Activated T-cell treated with anti-CD3 and anti-CD28 coated beads, Interleukin-2, amount 50 U/mL, for 24 hours (primary cell): ENCODE measurements around the gene LHFPL5.

Source experiments
- DNase-seq: peaks from one replicate; pipeline ENCODE4 v3.0.0-alpha.2; 2020
- H3K27ac Mint-ChIP-seq: 2 replicates; pipeline ENCODE4 v1.8.0; 2020; ENCODE audit warnings: mild to moderate bottlenecking, mixed read lengths
- H3K27me3 Mint-ChIP-seq: 2 replicates; pipeline ENCODE4 v1.8.0; 2020; ENCODE audit warnings: mixed read lengths
- H3K36me3 Mint-ChIP-seq: 2 replicates; pipeline ENCODE4 v1.8.0; 2020; ENCODE audit warnings: low read depth, mixed read lengths
- H3K4me1 Mint-ChIP-seq: 2 replicates; pipeline ENCODE4 v1.8.0; 2020; ENCODE audit warnings: low read depth, mixed read lengths
- H3K4me3 Mint-ChIP-seq: 2 replicates; pipeline ENCODE4 v1.8.0; 2020; ENCODE audit warnings: mild to moderate bottlenecking, moderate library complexity, mixed read lengths
- H3K9me3 Mint-ChIP-seq: 2 replicates; pipeline ENCODE4 v1.8.0; 2020; ENCODE audit warnings: mixed read lengths

LHFPL5 gene

DNA sequence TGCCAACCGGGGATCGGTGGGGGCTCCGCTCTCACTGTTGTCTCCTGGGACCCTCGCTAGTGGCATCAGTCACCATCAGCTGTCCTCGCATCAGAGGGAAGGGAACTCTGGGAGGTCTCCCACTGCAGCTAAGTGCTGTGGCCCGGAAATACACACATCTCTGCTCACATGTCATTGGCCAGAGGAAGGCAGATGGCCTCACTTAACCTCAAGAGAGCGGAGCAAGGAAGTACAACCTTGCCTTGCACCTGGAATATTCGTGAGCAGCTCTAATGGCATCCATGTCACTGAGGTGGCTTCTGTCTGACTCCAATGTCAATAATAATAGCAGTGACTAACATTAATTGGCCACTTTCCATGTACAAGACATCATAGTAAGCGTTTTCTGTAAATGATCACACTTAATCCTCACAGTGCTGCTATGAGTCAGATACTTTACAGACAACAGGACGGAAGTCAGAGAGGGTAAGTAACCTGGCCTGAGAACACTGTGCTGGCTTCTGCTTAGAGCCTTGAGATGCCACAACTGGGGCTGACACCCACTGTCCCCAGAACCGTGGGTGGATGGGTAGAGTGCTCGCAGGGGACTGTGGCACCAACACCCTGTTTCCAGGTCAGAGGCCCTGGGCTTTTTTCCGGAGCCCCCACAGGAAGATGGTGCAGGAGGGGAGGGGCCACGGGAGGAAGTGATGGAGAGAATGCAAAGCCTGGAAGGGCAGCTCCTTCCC lies 6.0 kb downstream of the LHFPL5 start:
- peaks cover 24% of the 10 kb centered on the region for H3K27me3 Mint-ChIP-seq
- no peak for DNase-seq
- no peak overlapping the region for H3K27ac Mint-ChIP-seq
- H3K9me3 Mint-ChIP-seq, result no peaks in the 10 kb centered on the region
- no peak overlapping the region for H3K4me3 Mint-ChIP-seq
- no peaks in the 10 kb centered on the region for H3K36me3 Mint-ChIP-seq
- peaks cover 2% of the 10 kb centered on the region for H3K4me1 Mint-ChIP-seq

DNA sequence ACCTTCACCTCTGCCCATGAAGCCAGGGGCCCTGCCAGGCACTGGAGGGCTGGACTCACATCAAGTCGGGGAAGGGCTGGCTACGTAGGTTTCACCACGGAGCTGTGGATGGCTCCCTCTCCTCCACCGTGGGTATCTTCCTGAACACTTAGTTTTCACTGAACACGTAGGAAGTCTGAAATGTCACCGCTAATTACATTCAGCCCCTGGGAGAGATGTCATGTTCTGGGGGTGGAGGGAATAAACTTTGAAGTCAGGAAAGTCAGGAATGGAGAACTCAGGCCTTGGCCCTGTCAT lies 6.5 kb downstream of the LHFPL5 start:
- H3K9me3 Mint-ChIP-seq, result peaks cover 2% of the 10 kb centered on the region
- H3K27me3 Mint-ChIP-seq, result peaks cover 19% of the 10 kb centered on the region
- H3K36me3 Mint-ChIP-seq, result no peaks in the 10 kb centered on the region
- no peak overlapping the region for H3K4me3 Mint-ChIP-seq
- peaks cover 2% of the 10 kb centered on the region for H3K4me1 Mint-ChIP-seq
- DNase-seq, result no peak
- H3K27ac Mint-ChIP-seq, result no peak overlapping the region

DNA sequence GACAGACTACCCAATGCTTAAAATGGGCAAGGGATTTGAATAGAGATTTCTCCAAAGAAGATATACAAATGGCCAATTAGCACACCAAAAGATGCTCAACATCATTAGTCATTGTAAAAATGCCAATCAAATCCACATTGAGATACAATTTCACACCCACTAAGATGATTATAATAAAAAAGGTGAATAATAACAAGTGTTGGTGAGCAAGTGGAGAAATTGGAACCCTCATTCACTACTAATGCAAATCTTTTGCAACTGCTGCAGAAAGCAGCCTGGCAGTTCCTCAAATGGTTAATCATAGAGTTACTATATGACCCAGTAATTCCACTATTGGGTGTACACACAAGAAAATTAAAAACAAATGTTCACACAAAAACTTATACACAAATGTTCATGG lies 12.4 kb downstream of the LHFPL5 start:
- Mint-ChIP-seq H3K36me3 (no peaks in the 10 kb centered on the region), H3K4me3 (no peak overlapping the region), H3K9me3 (peaks cover 6% of the 10 kb centered on the region), H3K4me1 (no peaks in the 10 kb centered on the region), H3K27ac (no peak overlapping the region), H3K27me3 (no peaks in the 10 kb centered on the region)
- DNase-seq, result no peak

DNA sequence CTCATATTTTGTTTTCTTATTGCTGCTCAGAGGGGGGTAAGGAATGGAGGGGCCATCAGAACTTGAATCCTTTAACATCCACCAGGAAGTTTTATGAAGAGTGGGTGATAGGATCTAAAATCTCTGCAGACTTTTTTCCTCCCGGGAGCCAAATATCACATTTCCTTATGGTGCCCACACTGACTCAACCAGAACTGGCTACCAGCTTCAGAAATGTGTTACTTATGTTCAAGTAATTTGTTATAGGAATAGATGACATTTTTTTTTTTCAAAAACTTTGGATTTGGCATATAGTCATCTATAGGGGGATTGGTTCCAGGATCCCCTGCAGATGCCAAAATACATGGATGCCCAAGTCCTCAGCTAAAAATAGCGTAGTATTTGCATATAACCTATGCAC lies 18.4 kb downstream of the LHFPL5 start:
- Mint-ChIP-seq H3K4me3 (no peak overlapping the region), H3K27me3 (peaks cover 3% of the 10 kb centered on the region), H3K36me3 (no peaks in the 10 kb centered on the region), H3K9me3 (no peaks in the 10 kb centered on the region), H3K4me1 (no peaks in the 10 kb centered on the region), H3K27ac (no peak overlapping the region)
- DNase-seq, result no peak

DNA sequence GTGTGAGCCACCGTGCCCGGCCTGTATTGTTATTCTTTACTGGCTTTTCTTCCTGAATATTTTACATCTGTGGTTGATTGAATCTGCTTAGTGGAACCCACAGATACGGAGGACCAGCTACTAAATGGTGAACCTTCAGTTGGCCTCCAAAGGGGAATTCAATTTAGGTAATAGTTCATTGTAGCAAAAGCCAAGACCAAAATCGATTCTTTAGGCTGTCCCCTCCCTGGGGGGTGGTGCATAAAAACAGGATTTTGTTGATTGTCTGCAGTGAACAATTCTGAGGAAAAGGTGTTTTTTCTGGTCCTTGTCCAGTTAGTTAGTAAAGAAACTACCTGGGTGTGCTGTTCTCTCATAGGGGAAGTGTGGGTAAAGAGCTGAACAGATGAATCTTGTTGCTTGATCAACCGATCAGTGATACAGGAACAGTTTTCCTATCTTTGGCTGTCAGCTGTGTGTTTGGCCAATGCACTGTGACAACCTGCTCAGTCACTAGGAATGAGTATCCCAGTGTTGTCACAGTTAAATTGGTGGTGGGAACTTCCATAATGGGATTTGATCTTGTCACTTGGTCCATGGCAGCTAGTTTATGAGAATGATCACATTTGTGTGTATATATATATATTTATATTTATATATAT lies 19.5 kb downstream of the LHFPL5 start:
- Mint-ChIP-seq H3K9me3 (no peaks in the 10 kb centered on the region), H3K36me3 (no peaks in the 10 kb centered on the region), H3K27ac (no peak overlapping the region), H3K4me3 (no peak overlapping the region), H3K27me3 (peaks cover 3% of the 10 kb centered on the region), H3K4me1 (no peaks in the 10 kb centered on the region)
- no peak for DNase-seq

DNA sequence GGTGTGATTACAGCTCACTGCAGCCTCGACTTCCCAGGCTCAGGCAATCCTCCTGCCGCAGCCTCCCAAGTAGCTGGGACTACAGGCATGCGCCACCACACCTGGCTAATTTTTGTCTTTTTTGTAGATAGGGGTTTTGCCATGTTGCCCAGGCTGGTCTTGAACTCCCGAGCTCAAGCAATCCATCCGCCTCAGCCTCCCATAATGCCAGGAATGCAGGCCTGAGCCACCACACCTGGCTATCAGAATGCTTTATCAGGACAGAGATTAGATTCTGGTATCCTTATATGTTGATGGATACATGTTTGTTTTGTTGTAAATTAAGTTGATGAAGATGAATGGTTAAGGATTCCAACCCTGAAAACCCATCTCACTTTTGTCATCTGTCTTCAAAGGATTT lies 24.2 kb downstream of the LHFPL5 start:
- Mint-ChIP-seq H3K27me3 (peaks cover 3% of the 10 kb centered on the region), H3K4me1 (no peaks in the 10 kb centered on the region), H3K27ac (no peak overlapping the region), H3K4me3 (no peak overlapping the region), H3K9me3 (no peaks in the 10 kb centered on the region), H3K36me3 (peaks cover 24% of the 10 kb centered on the region)
- DNase-seq, result no peak

DNA sequence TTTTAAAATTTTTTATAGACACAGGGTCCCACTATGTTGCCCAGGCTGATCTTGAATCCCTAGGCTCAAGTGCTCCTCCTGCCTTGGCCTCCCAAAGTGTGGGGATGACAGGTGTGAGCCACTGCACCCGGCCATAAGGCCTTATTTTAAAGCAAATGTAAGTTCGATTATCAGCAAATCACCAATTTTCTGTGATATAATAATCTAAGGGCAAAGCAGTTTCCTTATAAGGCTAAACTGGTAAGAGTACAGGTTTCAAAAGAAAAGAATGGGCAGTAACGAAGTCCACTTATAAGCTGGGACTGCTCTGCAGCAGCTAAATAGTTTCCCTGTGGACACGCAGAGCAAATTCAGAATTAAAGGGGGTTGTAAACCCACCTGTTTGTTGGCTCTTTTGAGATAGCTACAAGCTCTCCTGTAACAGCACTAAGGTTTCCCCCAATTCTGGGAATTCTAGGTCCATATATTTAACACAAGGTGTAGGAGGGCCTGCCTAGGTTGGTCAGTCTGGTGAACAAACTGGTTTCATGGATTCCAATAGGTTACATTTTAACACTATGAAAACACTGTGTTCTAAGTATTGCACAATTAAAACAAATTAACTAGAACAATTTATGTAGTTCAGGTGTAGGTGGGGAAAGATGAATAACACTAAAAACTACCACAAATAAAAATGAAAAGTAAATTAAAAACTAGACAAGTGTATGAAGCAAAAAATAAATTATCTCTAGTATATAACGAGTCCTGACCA lies 26.3 kb downstream of the LHFPL5 start:
- Mint-ChIP-seq H3K4me1 (no peaks in the 10 kb centered on the region), H3K27me3 (peaks cover 3% of the 10 kb centered on the region), H3K36me3 (peaks cover 44% of the 10 kb centered on the region), H3K9me3 (no peaks in the 10 kb centered on the region), H3K27ac (no peak overlapping the region), H3K4me3 (no peak overlapping the region)
- no peak for DNase-seq

DNA sequence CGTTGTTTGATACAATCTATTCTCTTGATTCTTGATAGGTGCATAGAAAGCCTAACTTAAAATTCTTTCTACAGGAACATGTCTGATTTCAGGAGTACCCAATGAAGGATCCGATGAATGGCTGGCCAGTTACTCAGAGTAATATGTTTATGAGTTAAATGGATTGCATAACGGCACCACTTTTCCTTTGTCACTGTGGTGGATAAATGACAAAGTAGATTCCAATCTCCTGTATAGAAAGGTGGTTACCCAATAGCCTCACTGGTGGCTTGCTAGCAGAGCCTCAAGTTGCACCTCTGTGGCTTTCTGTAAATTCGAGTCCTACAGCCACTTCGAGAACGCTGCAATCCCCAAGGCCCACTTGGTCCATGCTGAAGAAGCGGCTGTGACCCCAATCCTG lies 28.4 kb downstream of the LHFPL5 start:
- no peak overlapping the region for H3K27ac Mint-ChIP-seq
- no peaks in the 10 kb centered on the region for H3K4me1 Mint-ChIP-seq
- no peak overlapping the region for H3K4me3 Mint-ChIP-seq
- peaks cover 60% of the 10 kb centered on the region for H3K36me3 Mint-ChIP-seq
- DNase-seq, result no peak
- H3K9me3 Mint-ChIP-seq, result no peaks in the 10 kb centered on the region
- no peaks in the 10 kb centered on the region for H3K27me3 Mint-ChIP-seq

DNA sequence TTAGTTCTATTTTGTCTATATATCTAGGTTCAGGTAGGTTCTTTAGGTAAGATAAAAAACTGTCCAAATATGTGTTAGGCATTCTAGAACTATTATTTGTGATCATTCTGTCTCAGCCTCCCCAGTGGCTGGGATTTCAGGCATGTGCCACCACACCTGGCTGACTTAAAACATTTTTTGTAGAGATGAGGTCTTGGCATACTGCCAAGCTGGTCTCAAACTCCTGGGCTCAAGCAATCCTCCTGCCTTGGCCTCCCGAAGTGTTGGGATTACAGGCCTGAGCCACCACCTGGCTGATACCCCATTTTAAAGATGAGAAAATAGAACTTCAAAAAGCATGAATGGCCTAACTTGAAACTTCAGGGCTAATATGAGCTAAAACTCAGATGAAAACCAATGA lies 33.9 kb downstream of the LHFPL5 start:
- DNase-seq, result no peak
- Mint-ChIP-seq H3K27me3 (no peaks in the 10 kb centered on the region), H3K36me3 (peaks cover 92% of the 10 kb centered on the region), H3K4me3 (no peak overlapping the region), H3K27ac (no peak overlapping the region), H3K4me1 (no peaks in the 10 kb centered on the region), H3K9me3 (no peaks in the 10 kb centered on the region)

DNA sequence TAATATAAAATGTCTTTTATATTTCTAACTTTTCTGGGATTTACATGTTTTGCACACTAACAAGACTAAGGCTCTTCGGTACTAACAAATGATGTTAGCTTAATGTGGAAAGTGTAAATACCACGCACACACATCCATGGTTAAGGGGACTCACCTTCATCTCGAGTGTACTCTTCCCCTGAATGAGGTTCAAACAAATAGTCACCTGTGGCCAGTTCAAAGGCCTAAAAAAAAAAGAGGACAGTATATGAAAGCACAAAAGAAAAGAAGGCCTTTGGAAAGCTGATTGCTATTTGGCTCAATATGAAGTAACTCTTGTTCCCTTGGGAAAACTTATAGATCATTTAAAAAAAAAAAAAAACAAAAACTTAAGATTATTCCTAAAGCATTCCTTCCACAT lies 37.2 kb downstream of the LHFPL5 start:
- DNase-seq, result no peak
- H3K27me3 Mint-ChIP-seq, result no peaks in the 10 kb centered on the region
- H3K27ac Mint-ChIP-seq, result no peak overlapping the region
- no peaks in the 10 kb centered on the region for H3K4me1 Mint-ChIP-seq
- no peaks in the 10 kb centered on the region for H3K9me3 Mint-ChIP-seq
- no peak overlapping the region for H3K4me3 Mint-ChIP-seq
- H3K36me3 Mint-ChIP-seq, result peaks cover 95% of the 10 kb centered on the region

DNA sequence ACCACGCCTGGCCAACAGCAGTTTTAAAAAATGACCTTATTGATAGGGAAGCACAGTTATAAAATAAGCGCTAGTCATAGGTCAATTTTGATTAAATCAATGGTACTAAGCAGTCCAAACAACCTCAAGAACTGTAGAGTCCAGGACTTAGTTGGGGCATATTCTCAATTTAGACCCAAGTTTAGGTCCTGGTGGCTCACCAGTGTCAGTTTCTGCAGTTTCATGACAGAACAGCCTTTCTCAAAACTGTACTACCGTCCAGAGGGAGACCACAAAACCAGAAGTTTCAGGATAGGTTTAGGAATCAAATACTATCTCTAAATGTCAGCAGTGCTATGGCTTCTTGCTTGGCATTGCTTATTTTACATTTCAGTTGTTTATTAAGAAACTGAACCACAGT lies 39.1 kb downstream of the LHFPL5 start:
- H3K27me3 Mint-ChIP-seq, result no peaks in the 10 kb centered on the region
- no peak overlapping the region for H3K4me3 Mint-ChIP-seq
- H3K36me3 Mint-ChIP-seq, result peaks cover 98% of the 10 kb centered on the region
- no peaks in the 10 kb centered on the region for H3K9me3 Mint-ChIP-seq
- DNase-seq, result no peak
- H3K4me1 Mint-ChIP-seq, result no peaks in the 10 kb centered on the region
- H3K27ac Mint-ChIP-seq, result no peak overlapping the region

DNA sequence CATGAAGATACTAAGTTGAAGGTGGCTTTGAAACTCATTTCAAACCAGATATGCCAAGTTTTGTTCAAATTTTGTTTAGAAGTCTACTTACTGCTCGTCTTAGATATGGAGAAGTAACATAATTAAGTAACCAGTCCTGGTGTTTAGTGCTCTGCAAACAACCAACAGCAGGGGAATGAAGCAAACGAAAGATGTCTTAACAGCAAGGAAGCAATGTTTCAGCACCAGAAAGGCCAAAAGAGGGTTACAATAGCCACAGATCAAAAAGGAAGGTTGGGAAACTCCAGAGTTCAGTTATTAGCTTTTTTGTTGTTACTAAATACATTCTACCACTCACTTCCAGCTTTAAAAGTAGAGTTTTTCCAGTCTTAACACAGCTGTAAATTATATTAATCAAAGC lies 45.1 kb downstream of the LHFPL5 start:
- Mint-ChIP-seq H3K4me1 (no peaks in the 10 kb centered on the region), H3K36me3 (peaks cover 98% of the 10 kb centered on the region), H3K27ac (no peak overlapping the region), H3K9me3 (no peaks in the 10 kb centered on the region), H3K27me3 (no peaks in the 10 kb centered on the region), H3K4me3 (no peak overlapping the region)
- DNase-seq, result no peak

DNA sequence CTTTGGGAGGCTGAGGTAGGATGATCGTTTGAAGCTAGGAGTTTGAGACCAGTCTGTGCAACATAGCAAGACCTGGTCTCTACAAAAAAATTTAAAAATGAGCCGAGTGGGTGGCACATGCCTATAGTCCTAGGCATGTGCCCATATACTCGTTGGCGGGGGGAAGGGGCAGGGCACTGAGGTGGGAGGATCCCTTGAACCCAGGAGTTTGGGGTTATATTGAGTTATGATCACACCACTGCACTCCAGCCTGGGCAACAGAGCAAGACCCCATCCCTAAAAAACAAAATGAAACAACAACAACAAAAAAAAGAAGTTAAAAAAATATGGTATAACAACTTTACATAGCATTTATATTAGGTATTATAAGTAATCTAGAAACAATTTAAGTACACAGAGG lies 47.8 kb downstream of the LHFPL5 start:
- H3K36me3 Mint-ChIP-seq, result peaks cover 99% of the 10 kb centered on the region
- no peak for DNase-seq
- no peak overlapping the region for H3K27ac Mint-ChIP-seq
- H3K27me3 Mint-ChIP-seq, result no peaks in the 10 kb centered on the region
- H3K4me3 Mint-ChIP-seq, result no peak overlapping the region
- H3K9me3 Mint-ChIP-seq, result no peaks in the 10 kb centered on the region
- no peaks in the 10 kb centered on the region for H3K4me1 Mint-ChIP-seq

DNA sequence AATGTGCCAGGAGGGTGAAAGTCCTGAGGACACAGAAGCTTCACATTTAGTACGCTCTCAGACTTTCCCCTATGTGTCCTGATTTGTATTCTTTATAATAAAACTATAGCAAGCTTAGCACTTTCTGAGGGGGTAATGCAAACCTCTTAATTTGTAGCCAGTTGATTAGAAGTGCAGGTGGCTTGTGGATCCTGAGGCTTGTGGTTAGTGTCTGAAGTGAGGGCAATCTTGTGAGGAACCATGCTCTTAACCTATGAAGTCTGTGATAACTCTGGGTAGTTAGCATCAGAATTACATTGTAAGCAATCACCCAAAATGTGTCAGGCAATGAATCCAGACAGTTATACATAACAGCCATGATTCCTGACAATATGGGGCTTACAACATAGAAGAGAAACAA lies 51.1 kb downstream of the LHFPL5 start:
- Mint-ChIP-seq H3K4me1 (peaks cover 2% of the 10 kb centered on the region), H3K9me3 (no peaks in the 10 kb centered on the region), H3K27ac (no peak overlapping the region), H3K4me3 (no peak overlapping the region), H3K36me3 (peaks cover 100% of the 10 kb centered on the region), H3K27me3 (no peaks in the 10 kb centered on the region)
- DNase-seq, result no peak

DNA sequence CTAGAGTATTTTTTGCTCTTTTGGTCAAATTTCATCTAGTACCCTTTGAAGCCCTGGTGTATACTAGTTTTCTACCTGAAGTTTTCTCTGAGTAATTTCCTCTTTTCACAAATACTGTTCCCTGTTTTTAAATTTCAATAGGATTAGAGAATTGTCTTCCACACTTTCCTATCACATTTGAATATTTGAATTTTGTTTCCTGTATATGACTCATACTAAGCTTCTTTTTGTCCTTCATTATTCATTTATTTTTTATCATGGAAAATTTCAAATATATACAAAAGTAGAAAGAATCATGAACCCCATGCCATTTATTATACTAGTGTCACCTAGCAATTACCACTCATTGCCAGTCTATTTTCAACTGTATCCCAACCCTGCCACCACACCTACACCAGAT lies 52.7 kb downstream of the LHFPL5 start:
- Mint-ChIP-seq H3K4me1 (peaks cover 2% of the 10 kb centered on the region), H3K36me3 (peaks cover 100% of the 10 kb centered on the region), H3K9me3 (no peaks in the 10 kb centered on the region), H3K27ac (no peak overlapping the region), H3K4me3 (no peak overlapping the region), H3K27me3 (no peaks in the 10 kb centered on the region)
- DNase-seq, result no peak
